Adrenal gland (tissue), 5 donors: ENCODE data around the gene GATA3.

Experiments used
- POLR2A ChIP-seq, 2 donors: fragments of 450-650 bp; IDR thresholded peaks; one replicate each; pipeline ENCODE4 v1.6.1; 2017; ENCODE audit warnings: antibody characterized with exemption in 2 of 2, mild to moderate bottlenecking in 2 of 2, moderate library complexity in 1 of 2
- TF ChIP-seq, protein P1 (sequence below), 6 experiments: fragments of 450-650 bp in 4 of 6; fragments of 200-600 bp in 2 of 6; sonication (generic) in 1 of 6; IDR thresholded peaks; 1 replicate in 5 of 6; 2 replicates in 1 of 6; pipeline versions ENCODE4 v1.5.1 to v1.8.0; 2016 to 2021; ENCODE audit warnings: antibody characterized with exemption in 6 of 6, mild to moderate bottlenecking in 2 of 6, moderate library complexity in 1 of 6
- donor health status: DM: no; HTN: no; CAD: no.

DNA sequence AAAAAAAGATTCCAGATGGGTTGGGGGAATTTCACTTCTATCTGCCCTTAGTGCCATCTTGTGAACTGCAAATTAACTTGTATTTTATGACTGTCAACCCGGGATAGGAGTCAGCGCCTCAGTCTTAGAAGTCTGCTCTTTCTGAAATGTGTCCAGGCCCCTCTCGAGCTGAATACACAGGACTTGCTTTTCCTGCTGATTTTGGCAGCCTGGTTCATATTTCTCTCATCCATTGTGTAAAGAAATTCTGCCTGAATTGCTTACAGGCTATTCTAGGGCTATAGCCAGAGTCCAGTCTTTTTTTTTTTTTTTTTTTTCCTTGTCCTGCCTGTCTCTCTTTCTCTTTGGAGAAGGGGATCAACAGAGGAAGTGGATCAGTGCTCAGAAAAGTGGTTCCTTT is 24.6 kb downstream of the GATA3 start:
- TF ChIP-seq, protein P1, sequence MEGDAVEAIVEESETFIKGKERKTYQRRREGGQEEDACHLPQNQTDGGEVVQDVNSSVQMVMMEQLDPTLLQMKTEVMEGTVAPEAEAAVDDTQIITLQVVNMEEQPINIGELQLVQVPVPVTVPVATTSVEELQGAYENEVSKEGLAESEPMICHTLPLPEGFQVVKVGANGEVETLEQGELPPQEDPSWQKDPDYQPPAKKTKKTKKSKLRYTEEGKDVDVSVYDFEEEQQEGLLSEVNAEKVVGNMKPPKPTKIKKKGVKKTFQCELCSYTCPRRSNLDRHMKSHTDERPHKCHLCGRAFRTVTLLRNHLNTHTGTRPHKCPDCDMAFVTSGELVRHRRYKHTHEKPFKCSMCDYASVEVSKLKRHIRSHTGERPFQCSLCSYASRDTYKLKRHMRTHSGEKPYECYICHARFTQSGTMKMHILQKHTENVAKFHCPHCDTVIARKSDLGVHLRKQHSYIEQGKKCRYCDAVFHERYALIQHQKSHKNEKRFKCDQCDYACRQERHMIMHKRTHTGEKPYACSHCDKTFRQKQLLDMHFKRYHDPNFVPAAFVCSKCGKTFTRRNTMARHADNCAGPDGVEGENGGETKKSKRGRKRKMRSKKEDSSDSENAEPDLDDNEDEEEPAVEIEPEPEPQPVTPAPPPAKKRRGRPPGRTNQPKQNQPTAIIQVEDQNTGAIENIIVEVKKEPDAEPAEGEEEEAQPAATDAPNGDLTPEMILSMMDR (IDR thresholded peaks at IDR 0.05), result no peak
- TF ChIP-seq POLR2A (IDR thresholded peaks at IDR 0.05), result no peak
